Lower lobe of right lung (tissue), 2 donors: Measurements from ENCODE around the gene CENPW. TPM values are rescaled to one million over a fixed set of nuclear protein-coding genes. Genes with fewer than 3 reads are reported as not detected.

ENCODE experiments used
- ATAC-seq, 2 donors: fragments of 200-7000 bp; cut with Tn5 transposase; one replicate each; pipeline ENCODE4 v1.9.1; 2020 to 2022; ENCODE audit warnings: mild to moderate bottlenecking in 2 of 2, moderate library complexity in 2 of 2
- DNase-seq: peaks from one replicate; pipeline ENCODE4 v3.0.0-alpha.2; 2020
- H3K27ac ChIP-seq: fragments of 200-600 bp; one replicate; pipeline ENCODE4 v1.8.0; 2022
- H3K27me3 ChIP-seq: fragments of 200-600 bp; one replicate; pipeline ENCODE4 v1.8.0; 2022; ENCODE audit warnings: low read depth
- H3K36me3 ChIP-seq: fragments of 200-600 bp; one replicate; pipeline ENCODE4 v1.8.0; 2022; ENCODE audit warnings: mild to moderate bottlenecking
- H3K4me1 ChIP-seq: fragments of 200-600 bp; one replicate; pipeline ENCODE4 v1.8.0; 2022
- H3K4me3 ChIP-seq: fragments of 200-600 bp; one replicate; pipeline ENCODE4 v1.8.0; 2022; ENCODE audit warnings: mild to moderate bottlenecking
- H3K9me3 ChIP-seq: fragments of 200-600 bp; one replicate; pipeline ENCODE4 v1.8.0; 2022
- CTCF ChIP-seq: fragments of 200-600 bp; IDR thresholded peaks from one replicate; pipeline ENCODE4 v1.8.0; 2022; ENCODE audit warnings: antibody characterized with exemption, mild to moderate bottlenecking
- intact Hi-C: fragments of 100-400 bp; cut with DNase I; formaldehyde crosslinking; loops from one replicate; pipeline ENCODE4 v1.11.0; 2022
- total RNA-seq: library from RNA; stranded (reverse); fragmentation: NEBNext Ultra II Directional; extraction: Animal tissue kit (Norgen Biotek cat#: 25700); gene quantifications from one replicate; pipeline ENCODE4 v1.2.1, GENCODE V29; 2021
- donor health status: DM: no; HTN: yes; CAD: no; lungs with severe emphysema.

CENPW gene
- total RNA-seq, 1 donor from 2014 or later: 7.1 TPM

GRCh38 chr6:126352514-126352913 lies 12.6 kb downstream of the CENPW start:
- Histone ChIP-seq H3K4me3 (no peak overlapping the region), H3K4me1 (no peaks in the 10 kb centered on the region), H3K36me3 (no peaks in the 10 kb centered on the region), H3K27me3 (no peaks in the 10 kb centered on the region), H3K9me3 (no peaks in the 10 kb centered on the region), H3K27ac (no peak overlapping the region)
- intact Hi-C loops: no loop called here
- ATAC-seq: no peak
- no peak for TF ChIP-seq CTCF
- DNase-seq: no peak

- ATAC-seq: no peak
- Histone ChIP-seq H3K27me3 (no peaks in the 10 kb centered on the region), H3K27ac (no peak overlapping the region), H3K4me3 (no peak overlapping the region), H3K9me3 (no peaks in the 10 kb centered on the region), H3K4me1 (no peaks in the 10 kb centered on the region), H3K36me3 (no peaks in the 10 kb centered on the region)
- DNase-seq: no peak
- TF ChIP-seq CTCF: no peak
- intact Hi-C loops: no loop called here
Observed at GRCh38 chr6:126356526-126356925, 16.6 kb downstream of the CENPW start.

DNA sequence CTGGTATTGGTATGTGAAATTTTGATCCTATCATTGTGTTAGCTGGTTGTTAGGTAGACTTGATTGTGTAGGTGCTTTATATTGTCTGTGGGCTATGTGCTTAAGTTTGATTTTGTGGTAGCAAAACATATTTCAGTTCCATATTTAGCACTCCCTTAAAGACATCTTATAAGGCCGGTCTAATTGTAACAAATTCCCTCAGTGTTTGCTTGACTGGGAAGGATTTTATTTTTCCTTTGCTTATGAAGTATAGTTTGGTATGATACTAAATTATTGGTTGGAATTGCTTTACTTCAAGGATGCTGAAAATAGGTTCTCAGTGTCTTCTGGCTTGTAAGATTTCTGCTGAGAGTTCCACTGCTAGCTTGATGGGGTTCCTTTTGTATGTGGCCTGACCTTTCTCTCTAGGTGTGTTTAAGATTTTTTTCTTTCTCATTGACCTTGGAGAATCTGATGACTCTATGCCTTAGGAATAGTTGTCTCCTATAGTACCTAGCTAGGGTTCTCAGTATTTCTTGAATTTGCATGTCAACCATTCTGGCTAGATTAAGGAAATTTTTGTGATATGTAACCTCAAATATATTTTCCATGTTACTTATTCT lies 20.1 kb downstream of the CENPW start:
- Histone ChIP-seq H3K36me3 (no peaks in the 10 kb centered on the region), H3K27me3 (no peaks in the 10 kb centered on the region), H3K27ac (no peak overlapping the region), H3K4me1 (no peaks in the 10 kb centered on the region), H3K9me3 (no peaks in the 10 kb centered on the region), H3K4me3 (no peak overlapping the region)
- no peak for ATAC-seq
- intact Hi-C loops: no loop called here
- TF ChIP-seq CTCF: no peak
- DNase-seq: no peak

GRCh38 chr6:126361832-126362440 lies 22.0 kb downstream of the CENPW start:
- H3K27me3 ChIP-seq: no peaks in the 10 kb centered on the region
- no peak overlapping the region for H3K27ac ChIP-seq
- intact Hi-C loops: no loop called here
- no peaks in the 10 kb centered on the region for H3K4me1 ChIP-seq
- DNase-seq: no peak
- no peaks in the 10 kb centered on the region for H3K36me3 ChIP-seq
- no peak for TF ChIP-seq CTCF
- peak in 1 of 2 donors; percentile 30 for ATAC-seq
- no peak overlapping the region for H3K4me3 ChIP-seq
- no peaks in the 10 kb centered on the region for H3K9me3 ChIP-seq

- Histone ChIP-seq H3K4me3 (no peak overlapping the region), H3K36me3 (no peaks in the 10 kb centered on the region), H3K4me1 (no peaks in the 10 kb centered on the region), H3K27me3 (no peaks in the 10 kb centered on the region), H3K27ac (no peak overlapping the region), H3K9me3 (no peaks in the 10 kb centered on the region)
- DNase-seq: no peak
- intact Hi-C loops: no loop called here
- no peak for ATAC-seq
- TF ChIP-seq CTCF: no peak
Observed at GRCh38 chr6:126367849-126368248, 27.9 kb downstream of the CENPW start.
